Thymus (tissue), 11 donors: ENCODE data around the gene ZNF516. TPM values are rescaled to one million over a fixed set of nuclear protein-coding genes. Genes with fewer than 3 reads are reported as not detected.
A peak's percentile ranks its signal among the peaks of the same experiment; 100 is the strongest.
"Not testable (repeated sequence)": the region's sequence is repeated elsewhere in the genome, so short reads cannot be mapped to it uniquely, and the experiment has no call there.

ENCODE experiments used
- DNase-seq, 9 donors: peaks; one replicate each; pipeline ENCODE4 v3.0.0-alpha.2; 2013; ENCODE audit warnings: low spot score in 9 of 9, low read depth in 6 of 9, missing footprints in 1 of 9
- H3K27ac ChIP-seq, 2 donors: one replicate each; pipeline ENCODE4 v1.5.1; 2013; ENCODE audit warnings: control low read depth in 1 of 2, low read depth in 1 of 2, low read length in 1 of 2, mild to moderate bottlenecking in 1 of 2, moderate library complexity in 1 of 2
- H3K27me3 ChIP-seq, 2 donors: one replicate each; pipeline ENCODE4 v1.5.1; 2013; ENCODE audit warnings: low read length in 1 of 2; ENCODE audit not compliant: control insufficient read depth in 2 of 2, insufficient read depth in 1 of 2
- H3K36me3 ChIP-seq, 2 donors: one replicate each; pipeline ENCODE4 v1.5.1; 2013; ENCODE audit warnings: low read length in 1 of 2, mild to moderate bottlenecking in 1 of 2, moderate library complexity in 1 of 2; ENCODE audit not compliant: control insufficient read depth in 2 of 2, insufficient read depth in 2 of 2
- H3K4me1 ChIP-seq, 2 donors: one replicate each; pipeline ENCODE4 v1.5.1; 2013; ENCODE audit warnings: low read length in 2 of 2; ENCODE audit not compliant: control insufficient read depth in 2 of 2, insufficient read depth in 2 of 2
- H3K4me3 ChIP-seq, 2 donors: one replicate each; pipeline ENCODE4 v1.5.1; 2013; ENCODE audit warnings: low read length in 2 of 2, control low read depth in 1 of 2, mild to moderate bottlenecking in 1 of 2
- H3K9me3 ChIP-seq, 2 donors: one replicate each; pipeline ENCODE4 v1.5.1; 2013; ENCODE audit warnings: low read length in 1 of 2, mild to moderate bottlenecking in 1 of 2; ENCODE audit not compliant: control insufficient read depth in 2 of 2, insufficient read depth in 1 of 2
- WGBS: extraction: QIAGEN DNeasy Blood & Tissue Kit; methylation state at CpG from one replicate; pipeline ENCODE4 v1.1.7; 2013; 5-methylcytosine and 5-hydroxymethylcytosine counted together
- polyA plus RNA-seq: library from polyadenylated mRNA; stranded (reverse); fragments of 200-250 nt; gene quantifications from one replicate; pipeline ENCODE4 v1.2.3, GENCODE V29; 2013
- total RNA-seq: library from RNA; stranded (reverse); fragments of 120-200 nt; gene quantifications from one replicate; pipeline ENCODE4 v1.2.4, GENCODE V29; 2013
- donor health status: healthy.

ZNF516 gene
- total and polyA plus RNA-seq, 2 donors: 5.9 to 8.9 TPM

DNA sequence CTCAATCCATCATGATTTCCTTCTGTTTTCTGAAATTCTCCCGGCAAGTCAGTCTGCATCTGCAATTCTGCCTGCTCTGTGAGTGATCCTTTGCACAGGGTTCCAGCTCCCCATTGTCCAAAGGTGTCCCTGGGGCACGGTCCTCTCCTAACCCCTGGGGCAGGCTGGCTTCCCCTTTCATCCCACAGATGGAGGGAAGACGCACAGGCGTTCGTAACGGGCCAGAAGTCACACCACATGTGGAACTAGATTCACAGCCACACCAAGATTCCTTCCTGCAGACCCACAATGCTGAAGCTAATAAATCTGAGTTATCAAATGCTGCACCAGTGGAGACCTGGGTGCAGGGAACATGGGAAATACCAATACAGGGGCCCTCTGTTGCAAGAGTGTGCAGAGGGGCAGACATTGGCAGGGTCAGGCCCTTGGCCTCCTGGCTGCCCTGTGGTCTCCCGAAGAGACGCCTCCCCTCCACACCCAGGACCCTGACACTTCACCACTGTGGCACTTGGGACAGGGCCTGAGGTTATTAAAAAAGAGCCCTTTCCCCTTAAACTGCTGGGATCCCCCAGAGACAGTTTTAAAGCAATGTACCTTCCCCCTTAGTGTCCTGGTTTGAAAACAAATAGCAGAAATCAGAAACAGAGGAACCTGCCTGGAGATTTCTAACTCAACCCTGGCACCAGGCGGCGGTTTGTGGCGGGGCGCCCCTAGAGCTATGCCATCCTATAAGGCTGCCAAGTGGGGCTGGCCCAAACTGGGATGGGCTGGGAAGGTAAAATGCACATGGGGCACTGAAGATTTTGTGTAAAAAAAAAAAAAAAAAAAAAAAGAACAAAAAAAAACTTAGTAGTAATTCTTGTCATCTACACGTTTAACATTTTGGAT is 15.4 kb downstream of the ZNF516 start:
- WGBS: 96% methylated on average over 13 of the region's 13 CpGs
- Histone ChIP-seq H3K4me3 (no peak overlapping the region), H3K27ac (no peak overlapping the region), H3K4me1 (no peaks in the 10 kb centered on the region), H3K9me3 (no peaks in the 10 kb centered on the region), H3K27me3 (no peaks in the 10 kb centered on the region), H3K36me3 (no peaks in the 10 kb centered on the region)
- no peak for DNase-seq

DNA sequence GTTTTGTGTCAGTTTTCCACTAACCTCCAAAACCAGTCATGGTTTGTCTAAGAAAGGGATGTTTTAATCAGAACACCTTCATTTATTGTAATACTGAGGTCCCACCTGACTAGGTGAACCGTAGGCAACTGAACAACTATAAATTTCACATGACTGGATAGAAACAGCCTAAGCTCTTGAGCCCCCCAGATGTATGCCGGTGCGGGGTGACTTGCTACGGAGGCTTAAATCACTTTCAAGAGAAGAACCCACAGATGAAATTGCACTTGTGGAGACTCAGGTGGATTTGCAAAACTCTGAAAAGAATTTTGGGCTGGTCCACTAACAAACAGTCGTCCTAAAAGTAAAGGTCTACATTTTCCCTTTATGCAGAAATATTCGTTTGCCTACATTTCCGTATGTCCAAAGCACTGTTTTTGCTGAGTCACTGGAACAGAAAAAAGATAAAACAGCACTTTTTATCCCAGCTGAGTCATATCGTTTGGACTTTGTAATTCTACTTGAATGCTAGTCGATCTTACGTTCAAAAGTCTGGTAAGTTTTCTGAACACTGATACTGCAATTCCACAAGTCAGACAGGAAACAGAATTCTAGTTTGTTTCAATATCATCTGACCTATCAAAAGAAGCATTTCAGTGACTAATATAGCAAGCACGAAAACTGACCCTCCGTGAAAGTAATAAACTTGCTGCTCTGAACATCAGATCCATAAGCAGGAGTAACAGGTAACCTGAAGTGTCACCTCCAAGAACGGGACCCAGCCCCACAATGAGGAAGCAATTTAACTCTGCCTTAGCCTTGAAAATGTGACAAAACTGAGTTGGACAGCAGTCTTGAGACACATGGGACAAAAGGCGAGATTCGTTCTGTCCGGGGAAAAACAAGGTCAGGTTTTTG is 18.1 kb downstream of the ZNF516 start:
- H3K4me3 ChIP-seq: no peak overlapping the region
- H3K9me3 ChIP-seq: no peaks in the 10 kb centered on the region
- 22% methylated on average over 16 of the region's 16 CpGs for WGBS
- no peak for DNase-seq
- no peaks in the 10 kb centered on the region for H3K4me1 ChIP-seq
- H3K27me3 ChIP-seq: no peaks in the 10 kb centered on the region
- H3K36me3 ChIP-seq: no peaks in the 10 kb centered on the region
- H3K27ac ChIP-seq: peak overlapping the region in 1 of 2 donors; percentile 36

DNA sequence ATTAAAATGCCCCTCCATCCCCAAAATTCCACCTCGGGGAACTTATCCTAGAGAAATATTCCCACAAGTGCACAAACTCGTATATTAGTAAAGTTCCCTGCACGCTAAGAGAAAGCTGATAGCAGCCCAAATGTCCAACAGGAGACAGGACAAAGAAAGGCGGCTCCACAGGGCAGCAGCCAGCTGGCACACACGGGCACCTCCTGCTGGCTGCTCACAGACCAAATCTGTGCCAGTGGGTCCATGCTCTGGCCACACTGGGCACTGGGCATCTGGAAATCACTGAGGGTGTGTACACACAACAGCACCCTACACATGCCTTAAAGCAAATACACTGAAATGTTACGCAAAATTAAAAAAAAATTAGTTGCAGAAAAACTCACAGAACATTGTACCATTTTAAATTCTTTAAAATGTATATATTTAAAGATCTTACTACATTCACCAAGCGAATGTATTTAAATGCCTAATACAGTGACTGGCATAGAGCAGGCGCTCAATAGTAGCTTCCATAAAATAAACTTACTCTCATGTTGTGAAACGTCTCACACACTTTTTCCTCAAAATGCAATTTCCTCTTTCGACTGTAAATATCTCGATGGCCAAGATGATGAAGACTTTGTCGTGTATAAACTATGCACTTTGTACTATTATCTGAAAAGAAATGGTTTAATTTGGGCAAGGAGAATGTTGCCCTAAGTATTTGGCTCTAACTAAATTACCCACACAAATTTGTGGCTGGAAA is 19.4 kb downstream of the ZNF516 start:
- no peaks in the 10 kb centered on the region for H3K9me3 ChIP-seq
- no peaks in the 10 kb centered on the region for H3K36me3 ChIP-seq
- DNase-seq: no peak
- H3K4me1 ChIP-seq: no peaks in the 10 kb centered on the region
- no peak overlapping the region for H3K4me3 ChIP-seq
- H3K27ac ChIP-seq: no peak overlapping the region
- no peaks in the 10 kb centered on the region for H3K27me3 ChIP-seq
- 80% methylated on average over 12 of the region's 12 CpGs for WGBS

DNA sequence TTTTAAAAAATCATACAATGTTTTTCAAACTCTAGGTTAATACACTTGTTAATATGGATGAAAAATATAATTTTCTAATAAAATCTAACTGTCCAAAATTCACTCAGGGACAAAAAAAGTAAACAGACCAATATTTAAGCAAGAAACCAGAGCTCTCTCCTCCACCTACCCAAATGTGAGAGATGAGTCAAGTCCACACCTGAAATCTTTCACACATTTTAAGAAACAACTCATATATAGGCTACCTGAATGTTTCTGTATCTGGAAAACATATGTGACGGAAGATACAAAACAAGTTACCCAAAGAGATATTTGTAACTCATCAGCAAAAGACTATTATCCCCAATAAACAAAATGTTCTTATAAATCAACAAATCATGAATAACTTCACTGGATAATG is 20.2 kb downstream of the ZNF516 start:
- Histone ChIP-seq H3K27ac (no peak overlapping the region), H3K36me3 (no peaks in the 10 kb centered on the region), H3K4me3 (no peak overlapping the region), H3K9me3 (no peaks in the 10 kb centered on the region), H3K4me1 (no peaks in the 10 kb centered on the region), H3K27me3 (no peaks in the 10 kb centered on the region)
- no peak for DNase-seq
- WGBS: 93% methylated on average over 1 of the region's 1 CpG

DNA sequence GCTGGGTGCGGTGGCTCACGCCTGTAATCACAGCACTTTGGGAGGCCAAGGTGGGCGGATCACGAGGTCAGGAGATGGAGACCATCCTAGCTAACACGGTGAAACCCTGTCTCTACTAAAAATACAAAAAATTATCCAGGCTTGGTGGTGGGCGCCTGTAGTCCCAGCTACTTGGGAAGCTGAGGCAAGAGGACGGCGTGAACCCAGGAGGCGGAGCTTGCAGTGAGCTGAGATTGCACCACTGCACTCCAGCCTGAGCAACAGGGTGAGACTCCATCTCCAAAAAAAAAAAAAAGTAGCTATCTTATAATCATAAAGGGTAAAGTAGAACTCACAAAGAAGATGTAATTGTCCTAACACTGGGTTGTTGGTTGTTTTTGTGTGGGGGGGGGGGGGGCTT is 21.5 kb downstream of the ZNF516 start:
- H3K4me1 ChIP-seq, H3K36me3 ChIP-seq, H3K4me3 ChIP-seq, H3K27ac ChIP-seq, H3K27me3 ChIP-seq, H3K9me3 ChIP-seq, DNase-seq: not testable (repeated sequence)
- WGBS: 90% methylated on average over 9 of the region's 9 CpGs

DNA sequence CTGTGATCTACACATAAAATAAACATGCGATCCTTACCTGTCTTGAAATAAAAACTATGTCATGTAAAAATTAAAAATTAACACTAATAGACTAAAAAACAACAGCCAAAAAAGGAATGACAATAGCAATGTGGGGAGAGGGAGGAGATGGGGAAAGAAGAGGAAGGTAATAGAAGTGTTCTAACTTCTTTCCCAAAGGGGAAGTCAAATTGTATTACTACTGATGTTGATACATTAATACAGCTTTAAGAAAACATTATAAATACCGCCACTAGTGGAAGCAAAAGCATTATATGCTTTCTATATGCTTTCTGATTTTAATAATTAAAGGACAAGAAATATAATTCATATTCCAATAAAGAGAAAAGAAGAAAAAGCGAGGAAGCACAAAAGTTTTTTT is 22.2 kb downstream of the ZNF516 start:
- Histone ChIP-seq H3K27ac (no peak overlapping the region), H3K4me1 (peaks cover under 1 to 2% of the 10 kb centered on the region in 2 donors), H3K27me3 (no peaks in the 10 kb centered on the region), H3K4me3 (no peak overlapping the region), H3K9me3 (no peaks in the 10 kb centered on the region), H3K36me3 (no peaks in the 10 kb centered on the region)
- no peak for DNase-seq
- 96% methylated on average over 3 of the region's 3 CpGs for WGBS

DNA sequence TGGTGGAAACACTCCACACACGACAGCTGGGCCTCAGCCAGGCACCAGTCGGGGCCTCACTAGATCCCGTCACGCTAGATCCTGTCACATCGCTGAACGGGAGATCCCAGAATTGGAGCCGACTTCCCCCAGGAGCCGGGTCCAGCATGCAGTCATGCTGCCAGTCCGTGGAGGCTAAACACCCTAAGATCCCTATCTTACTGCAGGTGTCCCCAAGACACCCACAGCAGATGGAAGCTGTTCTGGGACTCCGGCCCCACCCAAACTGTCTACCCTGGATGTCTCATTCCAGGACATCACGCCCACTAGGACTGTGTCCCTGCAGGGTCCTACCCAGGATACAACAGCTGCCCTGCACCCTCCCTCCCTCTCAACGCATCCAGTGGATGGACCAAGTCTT is 23.4 kb downstream of the ZNF516 start:
- no peaks in the 10 kb centered on the region for H3K9me3 ChIP-seq
- no peaks in the 10 kb centered on the region for H3K27me3 ChIP-seq
- peaks cover 5 to 8% of the 10 kb centered on the region in 2 donors for H3K4me1 ChIP-seq
- no peak overlapping the region for H3K27ac ChIP-seq
- no peak for DNase-seq
- no peaks in the 10 kb centered on the region for H3K36me3 ChIP-seq
- H3K4me3 ChIP-seq: no peak overlapping the region
- 97% methylated on average over 12 of the region's 12 CpGs for WGBS

DNA sequence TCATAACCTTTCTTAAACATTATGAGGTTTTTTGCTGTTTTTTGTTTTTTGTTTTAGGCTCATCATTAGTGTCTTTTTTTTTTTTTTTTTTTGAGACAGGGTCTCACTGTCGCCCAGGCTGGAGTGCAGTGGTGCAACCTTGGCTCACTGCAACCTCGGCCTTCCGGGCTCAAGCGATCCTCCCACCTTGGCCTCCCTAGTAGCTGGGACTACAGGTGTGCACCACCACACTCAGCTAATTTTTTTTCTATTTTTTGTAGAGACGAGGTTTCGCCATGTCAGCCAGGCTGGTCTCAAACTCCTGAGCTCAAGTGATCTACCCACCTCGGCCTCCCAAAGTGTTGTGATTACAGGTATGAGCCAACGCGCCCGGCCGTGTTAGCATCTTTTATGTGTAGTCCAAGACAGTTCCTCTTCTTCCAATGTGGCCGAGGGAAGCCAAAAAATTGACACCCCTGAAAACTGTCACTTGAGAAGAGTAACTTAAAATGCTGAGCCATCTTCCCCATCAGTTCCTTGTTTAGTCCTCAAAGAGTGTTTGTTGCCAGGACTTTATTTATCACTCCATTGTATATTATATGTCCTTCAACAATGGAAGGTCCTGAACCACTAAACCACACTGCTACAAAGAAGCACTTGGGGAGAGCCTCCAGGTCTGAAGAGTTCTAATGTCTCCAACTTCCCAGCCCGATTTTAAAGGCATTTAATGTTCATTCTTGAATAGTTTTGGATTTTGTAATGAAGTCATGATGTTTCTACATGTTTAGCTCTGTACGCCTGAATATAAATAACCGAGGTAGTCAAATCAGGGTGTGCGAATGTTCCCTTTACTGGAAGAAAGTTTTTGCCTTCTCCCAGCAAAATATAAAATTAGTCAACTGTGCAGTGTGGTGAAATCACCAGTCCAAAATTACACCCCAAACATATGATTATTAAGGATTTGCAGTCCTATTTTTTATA is 26.4 kb downstream of the ZNF516 start:
- 95% methylated on average over 16 of the region's 16 CpGs for WGBS
- H3K27ac ChIP-seq: no peak overlapping the region
- no peaks in the 10 kb centered on the region for H3K9me3 ChIP-seq
- H3K4me1 ChIP-seq: peaks cover 5 to 8% of the 10 kb centered on the region in 2 donors
- DNase-seq: no peak
- no peaks in the 10 kb centered on the region for H3K36me3 ChIP-seq
- no peaks in the 10 kb centered on the region for H3K27me3 ChIP-seq
- H3K4me3 ChIP-seq: no peak overlapping the region
